HG03565 (cell line): Measurements from ENCODE around the gene SLC26A6.

Experiments
- ATAC-seq: cut with Tn5 transposase; IDR thresholded peaks from one replicate; pipeline ENCODE4 v1.9.1; 2021; ENCODE audit warnings: mild to moderate bottlenecking, moderate library complexity; ENCODE audit not compliant: unreplicated experiment

SLC26A6 gene

DNA sequence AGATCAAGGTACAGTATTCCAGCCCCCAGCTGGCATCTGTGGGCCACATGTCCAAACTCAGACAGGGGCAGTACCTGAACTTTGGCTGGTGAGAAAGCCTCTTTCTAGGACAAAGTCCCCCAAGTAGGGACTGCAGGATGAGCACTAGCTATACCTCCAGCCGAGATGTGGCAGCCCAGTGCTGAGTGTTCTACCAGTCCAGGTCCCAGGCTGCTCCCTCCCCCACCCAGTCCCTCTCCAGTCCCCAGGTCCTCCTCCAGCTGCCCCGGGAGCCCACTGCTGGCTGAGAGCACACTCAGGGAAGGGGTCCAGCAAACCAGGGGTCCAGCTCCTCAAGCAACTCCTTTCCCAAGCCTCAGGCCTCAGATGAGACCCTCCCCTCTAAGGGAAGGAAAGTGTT is 1.5 kb downstream of the SLC26A6 start:
- ATAC-seq: no peak

DNA sequence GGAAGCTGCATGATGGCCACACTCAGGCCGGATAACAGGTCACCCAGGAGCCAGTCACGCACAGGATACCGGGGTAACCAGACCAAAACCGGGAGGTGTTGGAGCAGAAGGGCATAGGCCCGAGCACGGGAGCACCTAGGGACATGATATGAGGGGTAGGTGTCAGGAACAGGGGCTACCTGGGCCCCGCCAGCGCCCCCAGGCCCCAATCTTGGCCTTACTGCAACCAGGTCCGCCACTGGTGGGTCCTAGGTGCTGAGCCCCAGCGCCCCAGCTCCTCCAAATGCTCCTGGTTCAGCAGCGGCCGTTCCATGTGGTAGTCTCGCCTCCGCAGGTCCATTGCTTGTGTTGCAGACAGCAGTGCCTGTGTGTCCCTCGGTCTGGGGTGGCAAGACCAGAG is 2.0 kb downstream of the SLC26A6 start:
- ATAC-seq: no peak

GRCh38 chr3:48631516-48632448 is 3.5 kb downstream of the SLC26A6 start:
- ATAC-seq: no peak

DNA sequence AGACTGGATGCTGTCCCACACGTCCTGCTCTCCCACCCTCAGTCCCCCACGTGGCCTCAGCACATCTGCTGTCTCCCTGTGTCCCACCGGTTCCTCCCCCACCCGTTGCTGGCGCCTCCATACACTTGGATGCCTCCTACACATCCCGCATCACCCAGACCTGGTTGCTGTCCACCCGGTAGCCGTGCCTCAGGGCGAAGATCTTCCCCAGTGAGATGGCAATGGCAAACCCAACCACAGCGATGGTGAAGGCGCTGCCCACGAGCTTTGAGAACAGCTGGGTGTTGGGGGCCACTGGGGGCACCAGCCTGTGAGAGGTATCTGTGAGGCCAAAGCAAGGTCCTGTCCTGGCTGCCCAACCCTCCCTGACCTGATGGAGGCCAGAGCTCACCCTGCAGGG is 4.4 kb downstream of the SLC26A6 start:
- ATAC-seq: no peak

GRCh38 chr3:48630407-48630806 is 4.9 kb downstream of the SLC26A6 start:
- no peak for ATAC-seq

- no peak for ATAC-seq
Observed at GRCh38 chr3:48629894-48630293, 5.4 kb downstream of the SLC26A6 start.

- no peak for ATAC-seq
Observed at GRCh38 chr3:48628277-48629017, 6.8 kb downstream of the SLC26A6 start.

- ATAC-seq: no peak
Observed at GRCh38 chr3:48625600-48625999, 9.7 kb downstream of the SLC26A6 start.

- ATAC-seq: no peak
Observed at GRCh38 chr3:48624767-48625166, 10.5 kb downstream of the SLC26A6 start.

- ATAC-seq: no peak
Observed at GRCh38 chr3:48623851-48624547, 11.3 kb downstream of the SLC26A6 start.

GRCh38 chr3:48621461-48621869 is 13.8 kb downstream of the SLC26A6 start, which contains the start of gene TMEM89:
Gene TMEM89, minus strand, starts transcription at chr3:48621769. Its CDS starts 13 bp downstream, at chr3:48621756.
- ATAC-seq: no peak

DNA sequence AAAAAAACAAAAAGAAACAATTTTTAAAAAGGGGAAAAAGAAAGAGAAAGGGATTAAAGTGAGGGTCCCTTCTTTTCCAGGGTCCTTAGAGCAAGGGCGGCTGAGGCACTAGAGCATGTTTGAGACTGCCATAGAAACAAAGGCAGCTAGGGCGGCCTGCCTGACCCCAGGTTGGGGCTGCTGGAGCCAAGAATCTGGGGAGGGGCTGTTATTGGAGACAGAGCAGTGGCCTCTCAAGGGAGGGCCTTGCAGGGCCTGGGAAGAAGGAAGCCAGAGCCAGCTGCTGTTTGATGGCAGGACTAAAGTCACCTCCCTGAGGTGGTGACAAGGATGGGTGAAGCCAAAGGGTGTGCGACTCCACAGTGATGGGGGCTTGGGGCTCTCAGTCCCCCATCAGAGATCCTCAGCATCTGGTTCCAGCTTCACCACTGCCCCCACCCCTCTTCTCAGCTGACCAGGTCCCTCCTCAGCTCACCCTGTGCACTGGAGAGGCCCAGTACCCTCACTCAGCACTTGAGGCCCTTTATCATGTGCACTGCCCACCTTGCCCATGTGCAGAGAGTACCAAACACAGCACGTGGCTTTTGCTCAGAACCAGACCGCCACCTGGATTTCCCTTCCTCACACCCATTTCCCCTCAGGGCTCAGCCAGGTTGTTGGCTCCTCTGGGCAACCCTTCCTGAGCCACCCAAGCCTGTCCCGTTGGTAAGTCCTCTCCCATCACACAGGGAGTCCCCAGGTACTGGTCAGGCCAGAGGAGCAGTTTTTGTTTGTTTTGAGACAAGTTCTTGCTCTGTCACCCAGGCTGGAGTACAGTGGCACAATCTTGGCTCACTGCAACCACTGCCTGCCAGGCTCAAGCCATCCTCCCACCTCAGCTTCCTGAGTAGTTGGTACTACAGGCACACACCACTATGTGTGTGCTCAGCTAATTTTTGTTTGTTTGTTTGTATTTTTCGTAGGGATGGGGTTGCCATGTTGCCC is 15.4 kb downstream of the SLC26A6 start:
- ATAC-seq: no peak

DNA sequence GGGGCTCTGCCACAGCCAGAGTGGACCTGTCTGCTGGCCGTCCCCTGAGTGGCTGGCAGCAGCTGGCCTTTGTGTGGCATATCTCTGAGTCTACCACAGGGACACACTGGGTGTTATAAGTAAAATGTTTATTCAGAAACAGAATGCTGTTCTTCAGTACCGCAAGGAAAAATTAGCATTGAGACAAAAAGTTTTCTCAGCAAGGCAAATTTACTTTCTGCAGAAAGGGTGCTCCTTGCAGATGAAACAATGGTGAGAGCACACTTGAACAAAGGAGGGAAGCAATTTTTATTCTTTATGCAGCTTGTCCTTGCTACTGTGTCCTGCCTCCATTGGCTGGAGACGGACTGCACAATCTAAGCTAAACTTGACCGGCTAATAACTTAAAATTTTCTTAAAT is 17.7 kb downstream of the SLC26A6 start:
- no peak for ATAC-seq

- no peak for ATAC-seq
Observed at GRCh38 chr3:48614044-48614443, 21.2 kb downstream of the SLC26A6 start.

- no peak for ATAC-seq
Observed at GRCh38 chr3:48612309-48612708, 23.0 kb downstream of the SLC26A6 start.

DNA sequence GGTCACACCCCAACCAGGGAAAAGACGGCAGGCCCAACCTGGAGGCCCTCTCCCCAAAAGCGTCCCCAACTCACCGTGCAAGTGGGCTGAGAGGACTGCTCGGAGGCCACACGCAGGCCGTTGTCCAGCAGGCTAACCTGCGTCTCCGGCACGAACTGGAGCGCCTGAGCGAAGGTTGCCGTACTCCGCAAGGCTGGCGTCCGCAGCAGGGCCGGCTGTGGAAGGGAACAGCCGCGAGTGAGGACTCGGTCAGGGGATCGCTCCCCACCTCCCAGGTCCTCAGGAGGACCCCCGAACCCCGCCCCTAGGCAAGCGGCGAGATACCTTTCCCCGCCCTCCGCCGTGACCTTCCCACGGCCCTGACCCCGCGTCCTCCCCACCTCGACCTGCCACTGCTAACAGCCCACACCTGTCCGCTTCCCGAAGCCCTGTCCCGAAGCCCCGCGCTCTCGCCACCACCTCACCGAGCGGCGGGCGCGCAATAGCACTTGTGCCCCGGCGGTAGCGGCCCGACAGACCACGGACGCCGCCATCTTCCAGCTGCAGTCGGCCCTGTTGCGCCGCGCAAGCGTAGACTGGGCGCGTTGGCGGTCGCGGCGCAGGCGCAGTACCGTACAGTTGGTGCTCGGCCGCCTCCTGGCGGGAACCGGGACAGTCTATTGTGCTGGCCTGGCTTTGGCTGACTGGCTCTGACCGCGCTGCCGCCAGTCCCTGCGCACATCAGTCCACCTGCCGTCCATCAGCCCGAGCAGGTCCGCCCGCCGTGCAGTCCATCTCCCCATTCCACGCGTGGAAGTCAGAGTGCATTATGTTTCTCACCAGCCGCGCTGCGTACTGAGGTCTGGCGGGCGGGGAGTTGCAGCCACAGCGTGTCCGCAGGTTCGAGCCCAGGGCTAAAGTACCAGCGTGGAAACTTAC is 25.9 kb downstream of the SLC26A6 start, which contains the start of gene UQCRC1:
TSS of gene UQCRC1 (minus strand) at position 559 of the 918 bp plus-strand sequence. CDS start at position 533, 26 bp downstream.
- ATAC-seq: peak; percentile 90

- no peak for ATAC-seq
Observed at GRCh38 chr3:48607519-48607918, 27.7 kb downstream of the SLC26A6 start.

GRCh38 chr3:48601622-48601994 is 33.7 kb downstream of the SLC26A6 start:
- no peak for ATAC-seq
